ENCODE data around the gene METTL5.
A peak's percentile ranks its signal among the peaks of the same experiment; 100 is the strongest.
"Not testable (repeated sequence)": the region's sequence is repeated elsewhere in the genome, so short reads cannot be mapped to it uniquely, and the experiment has no call there.

The METTL5 gene

GRCh38 chr2:169824373-169825333 lies at the start of gene METTL5:
METTL5 (minus strand) TSS chr2:169824905; CDS start chr2:169824597, 308 bp downstream.
- TF ChIP-seq, protein P1, sequence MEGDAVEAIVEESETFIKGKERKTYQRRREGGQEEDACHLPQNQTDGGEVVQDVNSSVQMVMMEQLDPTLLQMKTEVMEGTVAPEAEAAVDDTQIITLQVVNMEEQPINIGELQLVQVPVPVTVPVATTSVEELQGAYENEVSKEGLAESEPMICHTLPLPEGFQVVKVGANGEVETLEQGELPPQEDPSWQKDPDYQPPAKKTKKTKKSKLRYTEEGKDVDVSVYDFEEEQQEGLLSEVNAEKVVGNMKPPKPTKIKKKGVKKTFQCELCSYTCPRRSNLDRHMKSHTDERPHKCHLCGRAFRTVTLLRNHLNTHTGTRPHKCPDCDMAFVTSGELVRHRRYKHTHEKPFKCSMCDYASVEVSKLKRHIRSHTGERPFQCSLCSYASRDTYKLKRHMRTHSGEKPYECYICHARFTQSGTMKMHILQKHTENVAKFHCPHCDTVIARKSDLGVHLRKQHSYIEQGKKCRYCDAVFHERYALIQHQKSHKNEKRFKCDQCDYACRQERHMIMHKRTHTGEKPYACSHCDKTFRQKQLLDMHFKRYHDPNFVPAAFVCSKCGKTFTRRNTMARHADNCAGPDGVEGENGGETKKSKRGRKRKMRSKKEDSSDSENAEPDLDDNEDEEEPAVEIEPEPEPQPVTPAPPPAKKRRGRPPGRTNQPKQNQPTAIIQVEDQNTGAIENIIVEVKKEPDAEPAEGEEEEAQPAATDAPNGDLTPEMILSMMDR (conservative IDR thresholded peaks at IDR 0.05; ENCODE audit: low read depth, low read length): peak; percentile 67
- peak within 1 kb of the TSS; percentile 93 for H3K4me3 ChIP-seq (ENCODE audit: low read depth, low read length)
- peak; percentile 80 for DNase-seq (ENCODE audit: low read depth)

GRCh38 chr2:169871994-169872393 lies 47.3 kb upstream of the METTL5 start:
- no peak for DNase-seq (ENCODE audit: low read depth)
- TF ChIP-seq, protein P1 (conservative IDR thresholded peaks at IDR 0.05; ENCODE audit: low read depth, low read length): no peak
- no peak overlapping the region for H3K4me3 ChIP-seq (ENCODE audit: low read depth, low read length)

DNA sequence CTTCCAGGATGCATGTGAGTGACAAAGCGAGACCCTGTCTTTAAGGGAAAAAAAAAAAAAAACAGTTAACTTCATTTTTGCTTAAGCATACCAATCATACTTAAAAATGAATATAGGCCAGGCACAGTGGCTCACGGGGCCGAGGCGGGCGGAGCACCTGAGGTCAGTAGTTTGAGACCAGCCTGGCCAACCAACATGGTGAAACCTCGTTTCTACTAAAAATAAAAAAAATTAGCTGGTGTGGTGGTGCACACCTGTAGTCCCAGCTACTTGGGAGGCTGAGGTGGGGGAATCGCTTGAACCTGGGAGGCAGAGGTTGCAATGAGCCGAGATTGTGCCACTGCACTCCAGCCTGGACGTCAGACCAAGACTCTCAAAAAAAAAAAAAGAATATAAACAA lies 46.7 kb upstream of the METTL5 start:
- H3K4me3 ChIP-seq (ENCODE audit: low read depth, low read length); DNase-seq (ENCODE audit: low read depth): not testable (repeated sequence)

DNA sequence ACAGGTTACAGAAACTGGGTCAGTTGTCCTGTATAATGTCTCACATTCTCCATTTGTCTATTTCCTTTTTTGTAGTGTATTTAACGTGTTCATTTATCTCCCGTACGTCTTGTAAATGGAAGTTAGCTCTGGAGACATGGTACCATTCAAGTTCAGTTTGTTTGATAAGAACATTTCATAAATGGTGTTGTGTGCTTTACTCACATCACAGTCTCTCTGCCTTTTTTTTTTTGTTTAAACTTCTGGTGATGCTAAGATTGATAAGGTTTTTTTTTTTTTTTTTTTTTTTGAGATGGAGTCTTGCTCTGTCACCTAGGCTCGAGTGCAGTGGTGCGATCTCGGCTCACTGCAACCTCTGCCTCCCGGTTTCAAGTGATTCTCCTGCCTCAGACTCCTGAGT lies 44.2 kb upstream of the METTL5 start:
- no peak overlapping the region for H3K4me3 ChIP-seq (ENCODE audit: low read depth, low read length)
- DNase-seq (ENCODE audit: low read depth): no peak
- TF ChIP-seq, protein P1 (conservative IDR thresholded peaks at IDR 0.05; ENCODE audit: low read depth, low read length): no peak

- no peak overlapping the region for H3K4me3 ChIP-seq (ENCODE audit: low read depth, low read length)
- DNase-seq (ENCODE audit: low read depth): no peak
- TF ChIP-seq, protein P1 (conservative IDR thresholded peaks at IDR 0.05; ENCODE audit: low read depth, low read length): no peak
Observed at GRCh38 chr2:169867579-169867978, 42.9 kb upstream of the METTL5 start.

DNA sequence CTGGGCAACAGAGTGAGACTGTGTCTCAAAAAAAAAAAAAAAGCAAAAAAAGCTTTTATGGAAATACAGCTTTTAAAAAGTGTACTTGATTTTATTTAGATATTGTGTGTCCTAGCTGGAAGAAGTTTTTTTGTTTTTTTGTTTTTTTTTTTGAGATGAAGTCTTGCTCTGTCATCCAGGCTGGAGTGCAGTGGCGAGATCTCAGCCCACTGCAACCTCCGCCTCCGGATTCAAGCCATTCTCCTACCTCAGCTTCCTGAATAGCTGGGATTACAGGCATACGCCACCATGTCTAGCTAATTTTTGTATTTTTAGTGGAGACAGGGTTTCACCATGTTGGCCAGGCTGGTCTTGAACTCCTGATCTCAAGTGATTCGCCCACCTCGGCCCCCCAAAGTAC lies 41.5 kb upstream of the METTL5 start:
- H3K4me3 ChIP-seq (ENCODE audit: low read depth, low read length); DNase-seq (ENCODE audit: low read depth): not testable (repeated sequence)

- DNase-seq (ENCODE audit: low read depth): no peak
- no peak overlapping the region for H3K4me3 ChIP-seq (ENCODE audit: low read depth, low read length)
- TF ChIP-seq, protein P1 (conservative IDR thresholded peaks at IDR 0.05; ENCODE audit: low read depth, low read length): no peak
Observed at GRCh38 chr2:169865492-169865891, 40.8 kb upstream of the METTL5 start.

- DNase-seq (ENCODE audit: low read depth): peak; percentile 41
- H3K4me3 ChIP-seq (ENCODE audit: low read depth, low read length): no peak overlapping the region
- TF ChIP-seq, protein P1 (conservative IDR thresholded peaks at IDR 0.05; ENCODE audit: low read depth, low read length): no peak
Observed at GRCh38 chr2:169862816-169863215, 38.1 kb upstream of the METTL5 start.

Data from choroid plexus epithelial cell (primary cell).